Activated effector memory CD4-positive, alpha-beta T cell treated with Interleukin-2 at 50 U/mL for 16 hours (primary cell): Measurements from ENCODE around the gene RMC1.
"Not testable (repeated sequence)": the region's sequence is repeated elsewhere in the genome, so short reads cannot be mapped to it uniquely, and the experiment has no call there.

ENCODE experiments used
- DNase-seq: peaks from one replicate; pipeline ENCODE4 v3.0.0-alpha.2; 2020

The RMC1 gene

GRCh38 chr18:23536204-23536603, 32.9 kb downstream of the RMC1 start:
- DNase-seq, result no peak

GRCh38 chr18:23537274-23537673, 34.0 kb downstream of the RMC1 start:
- DNase-seq, result no peak

- DNase-seq, result no peak
These were observed 34.7 kb downstream of the RMC1 start for GRCh38 chr18:23538001-23538400.

- DNase-seq, result no peak
These were observed 35.6 kb downstream of the RMC1 start for GRCh38 chr18:23538870-23539269.

- DNase-seq, result no peak
These were observed 36.0 kb downstream of the RMC1 start for GRCh38 chr18:23539296-23539695.

- DNase-seq, result no peak
These were observed 36.7 kb downstream of the RMC1 start for GRCh38 chr18:23539911-23540525.

- no peak for DNase-seq
These were observed 37.6 kb downstream of the RMC1 start for GRCh38 chr18:23540867-23541266.

GRCh38 chr18:23541349-23542093, 38.2 kb downstream of the RMC1 start:
- no peak for DNase-seq

GRCh38 chr18:23542461-23542860, 39.1 kb downstream of the RMC1 start:
- DNase-seq, result no peak

GRCh38 chr18:23545247-23545789, 42.0 kb downstream of the RMC1 start:
- DNase-seq, result no peak

- no peak for DNase-seq
These were observed 44.0 kb downstream of the RMC1 start for GRCh38 chr18:23547306-23547705.

- DNase-seq, result no peak
These were observed 44.5 kb downstream of the RMC1 start for GRCh38 chr18:23547846-23548245.

GRCh38 chr18:23548275-23548674, 45.0 kb downstream of the RMC1 start:
- no peak for DNase-seq

GRCh38 chr18:23548719-23549118, 45.4 kb downstream of the RMC1 start:
- DNase-seq, result no peak

- no peak for DNase-seq
These were observed 47.6 kb downstream of the RMC1 start for GRCh38 chr18:23550898-23551297.

- DNase-seq, result no peak
These were observed 48.7 kb downstream of the RMC1 start for GRCh38 chr18:23551978-23552377.

GRCh38 chr18:23552505-23552904, 49.2 kb downstream of the RMC1 start:
- no peak for DNase-seq

- no peak for DNase-seq
These were observed 50.6 kb downstream of the RMC1 start for GRCh38 chr18:23553887-23554286.

- DNase-seq, result no peak
These were observed 53.0 kb downstream of the RMC1 start for GRCh38 chr18:23556145-23556780.

GRCh38 chr18:23557511-23557910, 54.2 kb downstream of the RMC1 start:
- DNase-seq, result not testable (repeated sequence)

GRCh38 chr18:23560186-23560585, 56.9 kb downstream of the RMC1 start:
- DNase-seq, result no peak

GRCh38 chr18:23563377-23564043, 60.2 kb downstream of the RMC1 start:
- DNase-seq, result no peak

- no peak for DNase-seq
These were observed 62.7 kb downstream of the RMC1 start for GRCh38 chr18:23565916-23566547.
